Measurements from ENCODE around the gene MAP3K14. TPM values are rescaled to one million over a fixed set of nuclear protein-coding genes. Genes with fewer than 3 reads are reported as not detected.
A peak's percentile ranks its signal among the peaks of the same experiment; 100 is the strongest.

The MAP3K14 gene
- total and polyA plus RNA-seq, 2 of the 4 experiments (the other 2 are of a cell fraction) = 4.1 to 21.7 TPM

DNA sequence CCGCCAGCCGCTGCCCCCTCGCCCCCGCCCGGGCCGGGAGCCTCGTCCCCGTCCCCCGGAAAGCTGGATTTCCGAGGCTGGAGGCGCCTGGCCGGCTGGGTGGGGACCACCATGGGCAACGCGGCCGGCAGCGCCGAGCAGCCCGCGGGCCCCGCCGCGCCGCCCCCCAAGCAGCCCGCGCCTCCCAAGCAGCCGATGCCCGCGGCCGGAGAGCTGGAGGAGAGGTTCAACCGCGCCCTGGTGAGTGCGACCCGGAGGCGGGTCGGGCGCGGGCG lies 94.9 kb downstream of the MAP3K14 start:
- no peak overlapping the region for H2BK120ac ChIP-seq (ENCODE audit: low read depth, low read length)
- intact Hi-C loops (cut with micrococcal nuclease) = no loop called here
- H3K27me3 ChIP-seq (ENCODE audit: control insufficient read depth, insufficient read depth, low read length) = peaks cover 15% of the 10 kb centered on the region
- TF ChIP-seq MXI1 (IDR thresholded peaks at IDR 0.05; ENCODE audit: borderline replicate concordance, low read depth, low read length) (no peak), RAD21 (IDR thresholded peaks at IDR 0.05; ENCODE audit: low read length) (no peak), SMC3 (IDR thresholded peaks at IDR 0.05; ENCODE audit: low read depth, low read length) (no peak), CHD1 (IDR thresholded peaks at IDR 0.05; ENCODE audit: low read depth, low read length) (no peak), CEBPB (IDR thresholded peaks at IDR 0.05; ENCODE audit: low read depth, low read length) (no peak), RCOR1 (IDR thresholded peaks at IDR 0.05; ENCODE audit: insufficient replicate concordance, low read length) (no peak), NFE2L2 (IDR thresholded peaks at IDR 0.05; ENCODE audit: low read depth, low read length) (no peak)
- TF ChIP-seq, protein P1, sequence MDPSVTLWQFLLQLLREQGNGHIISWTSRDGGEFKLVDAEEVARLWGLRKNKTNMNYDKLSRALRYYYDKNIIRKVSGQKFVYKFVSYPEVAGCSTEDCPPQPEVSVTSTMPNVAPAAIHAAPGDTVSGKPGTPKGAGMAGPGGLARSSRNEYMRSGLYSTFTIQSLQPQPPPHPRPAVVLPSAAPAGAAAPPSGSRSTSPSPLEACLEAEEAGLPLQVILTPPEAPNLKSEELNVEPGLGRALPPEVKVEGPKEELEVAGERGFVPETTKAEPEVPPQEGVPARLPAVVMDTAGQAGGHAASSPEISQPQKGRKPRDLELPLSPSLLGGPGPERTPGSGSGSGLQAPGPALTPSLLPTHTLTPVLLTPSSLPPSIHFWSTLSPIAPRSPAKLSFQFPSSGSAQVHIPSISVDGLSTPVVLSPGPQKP (IDR thresholded peaks at IDR 0.05; ENCODE audit: borderline replicate concordance, low read depth, low read length) = no peak
- H2BK15ac ChIP-seq (ENCODE audit: low read depth, low read length) = no peak overlapping the region
- H3K18ac ChIP-seq (ENCODE audit: low read depth, low read length) = no peak overlapping the region
- no peak overlapping the region for H3K23ac ChIP-seq (ENCODE audit: low read depth, low read length)
- H3K9me3 ChIP-seq (ENCODE audit: control insufficient read depth, insufficient read depth, low read length) = no peaks in the 10 kb centered on the region
- H3K36me3 ChIP-seq (ENCODE audit: control insufficient read depth, insufficient read depth, low read length) = no peaks in the 10 kb centered on the region
- no peak overlapping the region for H2AFZ ChIP-seq (replicated peaks; ENCODE audit: low read length, poor library complexity)
- H3K56ac ChIP-seq (ENCODE audit: extremely low read depth, insufficient read depth, low read length) = no peak overlapping the region
- no peaks in the 10 kb centered on the region for H3K9me1 ChIP-seq (ENCODE audit: insufficient read depth, low read length)
- in situ Hi-C loops (cut with MboI; ENCODE audit: low sequenced_read_pairs) = loop anchor here (25.0 kb wide), 1 partner anchor 365 kb away; no protein-coding TSS in a partner anchor
- H2BK5ac ChIP-seq (ENCODE audit: low read depth, low read length, poor library complexity, severe bottlenecking) = peak overlapping the region; percentile 13
- no peak overlapping the region for H3K4ac ChIP-seq (ENCODE audit: low read depth, low read length)
- peak overlapping the region; percentile 56 for H3K4me3 ChIP-seq (ENCODE audit: insufficient read depth, low read depth, low read length)
- H4K5ac ChIP-seq (ENCODE audit: low read depth, low read length) = no peak overlapping the region
- ATAC-seq (ENCODE audit: low read depth) (peak; percentile 24), DNase-seq (no peak)
- peak overlapping the region; percentile 37; the same call in 1 of the 2 replicates for H3K9ac ChIP-seq (ENCODE audit: low read depth, low read length)
- H2AK9ac ChIP-seq (replicated peaks; ENCODE audit: low read depth, low read length, poor library complexity) = no peak overlapping the region
- H4K8ac ChIP-seq (ENCODE audit: low read depth in 2 of 2, low read length in 2 of 2) = no peak overlapping the region
- H2BK20ac ChIP-seq (ENCODE audit: low read depth, low read length) = no peak overlapping the region
- no peak overlapping the region; the same call in 1 of the 2 replicates for H3K27ac ChIP-seq (ENCODE audit: insufficient read depth, low read length)
- H2AK5ac ChIP-seq (ENCODE audit: low read depth, low read length) = no peak overlapping the region
- peaks cover 0 to 5% of the 10 kb centered on the region in 2 experiments; a peak in 1 of 4 replicates for H3K79me1 ChIP-seq (ENCODE audit: low read depth in 1 of 2, low read length in 2 of 2)
- ChIA-PET CTCF (no interaction called here), POLR2A (ENCODE audit: unreplicated experiment) (no interaction called here)
- 1% methylated on average over 14 of the region's 38 CpGs; no CpG with 5 or more reads in 1 of the 2 experiments for WGBS, 2 experiments (ENCODE audit: extremely low coverage in 2 of 2, insufficient read length in 1 of 2)
- peaks cover 9% of the 10 kb centered on the region; the same call in 1 of the 2 replicates for H3K4me1 ChIP-seq (ENCODE audit: control insufficient read depth, insufficient read depth, low read length)
- H3K14ac ChIP-seq (replicated peaks; ENCODE audit: low read depth, low read length) = no peak overlapping the region
- H4K91ac ChIP-seq (ENCODE audit: insufficient read depth, low read depth, low read length) = no peak overlapping the region
- dilution Hi-C loops (cut with HindIII; ENCODE audit: low sequenced_read_pairs, unreplicated experiment) = no loop called here
- H3K4me2 ChIP-seq (ENCODE audit: low read depth, low read length) = no peak overlapping the region; the same call in 1 of the 2 replicates
- no peaks in the 10 kb centered on the region for H4K20me1 ChIP-seq (ENCODE audit: insufficient read depth, low read length)
- BruUV-seq (replicated peaks) = no TSS peak
